SK-N-MC (cell line): ENCODE measurements around the gene MRLN.

Source experiments
- FOXP2 ChIP-seq: optimal IDR thresholded peaks from 2 replicates; pipeline ENCODE3; 2011; ENCODE audit warnings: mild to moderate bottlenecking, moderate library complexity; ENCODE audit not compliant: insufficient read depth; ENCODE audit errors: extremely low read length, control extremely low read depth
- POLR2AphosphoS5 ChIP-seq: IDR thresholded peaks from 2 replicates; pipeline ENCODE4 v1.6.1; 2012; ENCODE audit warnings: mild to moderate bottlenecking, low read depth, low read length, borderline replicate concordance

- TF ChIP-seq FOXP2 (no peak), POLR2AphosphoS5 (no peak)
Observed at GRCh38 chr10:59779756-59780533, 26.7 kb upstream of the MRLN start.
